ENCODE results near the gene PCDHGA5. TPM values are rescaled to one million over a fixed set of nuclear protein-coding genes. Genes with fewer than 3 reads are reported as not detected.
A peak's percentile ranks its signal among the peaks of the same experiment; 100 is the strongest.
"Not testable (repeated sequence)": the region's sequence is repeated elsewhere in the genome, so short reads cannot be mapped to it uniquely, and the experiment has no call there.

PCDHGA5 gene
- total RNA-seq, 1 experiment from 2014 or later, result 2.0 TPM

GRCh38 chr5:141383345-141383744, 19.4 kb downstream of the PCDHGA5 start:
- ATAC-seq, result no peak
- H3K36me3 Mint-ChIP-seq, result peaks cover 33% of the 10 kb centered on the region

GRCh38 chr5:141384471-141385267, 20.7 kb downstream of the PCDHGA5 start:
- Mint-ChIP-seq H3K4me1 (0 out of 2 replicates have a peak, but pooled peaks cover 3% of the 10 kb centered on the region), H3K9me3 (peaks cover 58% of the 10 kb centered on the region), H3K36me3 (peaks cover 46% of the 10 kb centered on the region), H3K27me3 (ENCODE audit: low read depth) (peaks cover 33% of the 10 kb centered on the region), H3K4me3 (no peak overlapping the region), H3K27ac (no peak overlapping the region)
- DNase-seq (ENCODE audit: low spot score), result no peak
- no peak for ATAC-seq
- no peak for TF ChIP-seq E2F4 (CRISPR knock-in tag; IDR thresholded peaks at IDR 0.05; ENCODE audit: borderline replicate concordance, low read depth)
- TF ChIP-seq ATF6 (CRISPR knock-in tag; IDR thresholded peaks at IDR 0.05), result no peak
- TF ChIP-seq ZNF532 (CRISPR knock-in tag; IDR thresholded peaks at IDR 0.05; ENCODE audit: borderline replicate concordance), result no peak
- no peak for TF ChIP-seq ZNF121 (CRISPR knock-in tag; IDR thresholded peaks at IDR 0.05)
- no peak for TF ChIP-seq SP1 (CRISPR knock-in tag; conservative IDR thresholded peaks at IDR 0.05)
- no peak for TF ChIP-seq MYBL2 (CRISPR knock-in tag; IDR thresholded peaks at IDR 0.05)
- no peak for TF ChIP-seq CREM (CRISPR knock-in tag; IDR thresholded peaks at IDR 0.05)
- no peak for TF ChIP-seq E2F5 (CRISPR knock-in tag; IDR thresholded peaks at IDR 0.05)
- no peak for TF ChIP-seq ETV6 (CRISPR knock-in tag; IDR thresholded peaks at IDR 0.05)
- no peak for TF ChIP-seq ESRRA (CRISPR knock-in tag; IDR thresholded peaks at IDR 0.05; ENCODE audit: borderline replicate concordance)
- no peak for TF ChIP-seq IRF2 (CRISPR knock-in tag; IDR thresholded peaks at IDR 0.05; ENCODE audit: borderline replicate concordance, low read depth)
- CTCF ChIA-PET, result interaction anchor here (1.3 kb wide), 1 partner anchor 28 kb away, joined by 3 read pairs; the partner anchor contains the start of gene PCDHGA10
- POLR2A ChIA-PET, result no interaction called here

More at GRCh38 chr5:141383345-141383744, 19.4 kb downstream of the PCDHGA5 start:
- Mint-ChIP-seq H3K27me3 (ENCODE audit: low read depth) (peaks cover 20% of the 10 kb centered on the region), H3K9me3 (peaks cover 44% of the 10 kb centered on the region), H3K27ac (no peak overlapping the region), H3K4me1 (0 out of 2 replicates have a peak, but pooled peaks cover under 1% of the 10 kb centered on the region), H3K4me3 (peak overlapping the region; percentile 84)
- POLR2A ChIA-PET, result no interaction called here
- no peak for TF ChIP-seq IRF1 (CRISPR knock-in tag; IDR thresholded peaks at IDR 0.05)
- CTCF ChIA-PET, result interaction anchor here (0.8 to 1.9 kb wide), 10 partner anchors 13 to 248 kb away, joined by 3 to 5 read pairs (median 4); partner anchors contain the start of genes PCDHB14, PCDHB15, PCDHB5 and PCDHGA10
- DNase-seq (ENCODE audit: low spot score), result no peak

GRCh38 chr5:141387557-141388311, 23.8 kb downstream of the PCDHGA5 start, which contains the start of gene PCDHGB4:
PCDHGB4 (plus strand) TSS chr5:141387698; CDS start chr5:141387885, 187 bp downstream.
- Mint-ChIP-seq H3K4me3 (peak within 1 kb of the TSS; percentile 81), H3K27me3 (ENCODE audit: low read depth) (peaks cover 37% of the 10 kb centered on the region), H3K36me3 (peaks cover 63% of the 10 kb centered on the region), H3K9me3 (peaks cover 69% of the 10 kb centered on the region)
- H3K4me1 Mint-ChIP-seq, POLR2A ChIA-PET, H3K27ac Mint-ChIP-seq: not testable (repeated sequence)
- CTCF ChIA-PET, result interaction anchor here (0.6 to 3.0 kb wide), 43 partner anchors 9 to 665 kb away, joined by 3 to 24 read pairs (median 5); partner anchors contain the start of genes PCDHB14, PCDHB15, PCDHB16 and PCDHB4
- DNase-seq (ENCODE audit: low spot score) (peak; percentile 80), ATAC-seq (peak; percentile 96)
